H1 (cell line): ENCODE results near the gene PRR5L. TPM values are rescaled to one million over a fixed set of nuclear protein-coding genes. Genes with fewer than 3 reads are reported as not detected.

Experiments
- BACH1 ChIP-seq: IDR thresholded peaks from 2 replicates; pipeline ENCODE4 v1.6.1; 2012; ENCODE audit warnings: low read length, improper control_type of control experiment
- GABPA ChIP-seq: IDR thresholded peaks from 2 replicates; pipeline ENCODE4 v1.6.1; 2011; ENCODE audit warnings: mild to moderate bottlenecking, low read length, moderate library complexity, borderline replicate concordance; ENCODE audit not compliant: insufficient read depth
- GTF2F1 ChIP-seq: IDR thresholded peaks from 2 replicates; pipeline ENCODE4 v1.6.1; 2012; ENCODE audit warnings: low read depth, low read length, improper control_type of control experiment, borderline replicate concordance
- polyA plus RNA-seq, 7 experiments: library from polyadenylated mRNA; depleted of rRNA in 3 of 7; stranded (reverse) in 5 of 7; unstranded in 2 of 7; fragments of >200 nt in 5 of 7; fragments of 200-250 nt in 2 of 7; gene quantifications; 1 replicate in 5 of 7; 2 replicates in 1 of 7; 4 replicates in 1 of 7; pipeline versions ENCODE4 v1.2.1 to v1.2.3, GENCODE V29; 2011 to 2013; ENCODE audit warnings: missing spikeins in 2 of 7, mixed read lengths in 2 of 7
- total RNA-seq: library from RNA; stranded (reverse); fragmentation: NEBNext Ultra II Directional; extraction: Animal tissue kit (Norgen Biotek cat#: 25700); gene quantifications from 2 replicates; pipeline ENCODE4 v1.2.1, GENCODE V29; 2021
- TF ChIP-seq, protein P1 (sequence below): fragments of 300-600 bp; sonication (generic); IDR thresholded peaks from 2 replicates; pipeline ENCODE4 v1.7.1; 2012; ENCODE audit warnings: low read length, moderate library complexity, mild to moderate bottlenecking, inconsistent platforms; ENCODE audit not compliant: insufficient replicate concordance
- TF ChIP-seq, protein P2 (sequence below), 3 experiments: IDR thresholded peaks; 1 replicate in 2 of 3; 2 replicates in 1 of 3; pipeline versions ENCODE4 v1.5.1 to v1.6.1; 2011; ENCODE audit warnings: low read length in 3 of 3, mild to moderate bottlenecking in 3 of 3, inconsistent platforms in 2 of 3, low read depth in 1 of 3, moderate library complexity in 1 of 3; ENCODE audit not compliant: insufficient read depth in 1 of 3; ENCODE audit errors: control extremely low read depth in 1 of 3
- TF ChIP-seq, protein P3 (sequence below): IDR thresholded peaks from 2 replicates; pipeline ENCODE4 v1.6.1; 2012; ENCODE audit warnings: inconsistent platforms

Gene PRR5L
- total and polyA plus RNA-seq, 2 of the 8 experiments (the other 6 are each of a cell fraction or from before 2014, with no cell fraction given) = 6.6 to 10.1 TPM

DNA sequence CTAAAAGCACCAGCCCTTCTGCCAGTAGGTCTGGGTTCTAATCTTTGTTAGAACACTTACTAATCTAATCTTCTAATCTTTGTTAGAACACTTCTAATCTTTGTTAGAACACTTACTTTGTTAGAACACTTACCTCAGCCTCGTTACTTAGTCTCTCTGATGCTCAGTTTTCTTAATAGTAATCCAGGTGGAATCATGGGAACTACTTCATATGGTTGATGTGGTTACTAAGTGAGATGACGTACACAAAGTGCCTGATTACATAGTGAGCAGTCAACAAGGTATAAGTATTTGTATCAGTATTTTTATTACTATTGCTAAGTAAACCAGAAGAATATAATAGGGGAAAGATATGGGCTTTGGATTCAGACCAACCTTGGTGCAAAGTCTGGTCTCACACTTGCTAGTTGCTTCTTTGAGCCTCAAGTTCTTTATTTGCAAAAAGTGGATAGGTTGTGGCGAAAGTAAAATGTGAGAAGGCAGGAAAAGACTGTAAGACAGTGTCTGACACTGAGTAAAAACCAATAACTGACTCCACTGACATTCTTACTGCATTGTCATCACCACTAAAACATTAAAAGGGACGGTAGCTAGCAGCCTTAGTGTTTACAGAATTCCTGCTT is 130.2 kb downstream of the PRR5L start (continued):
- TF ChIP-seq, protein P1, sequence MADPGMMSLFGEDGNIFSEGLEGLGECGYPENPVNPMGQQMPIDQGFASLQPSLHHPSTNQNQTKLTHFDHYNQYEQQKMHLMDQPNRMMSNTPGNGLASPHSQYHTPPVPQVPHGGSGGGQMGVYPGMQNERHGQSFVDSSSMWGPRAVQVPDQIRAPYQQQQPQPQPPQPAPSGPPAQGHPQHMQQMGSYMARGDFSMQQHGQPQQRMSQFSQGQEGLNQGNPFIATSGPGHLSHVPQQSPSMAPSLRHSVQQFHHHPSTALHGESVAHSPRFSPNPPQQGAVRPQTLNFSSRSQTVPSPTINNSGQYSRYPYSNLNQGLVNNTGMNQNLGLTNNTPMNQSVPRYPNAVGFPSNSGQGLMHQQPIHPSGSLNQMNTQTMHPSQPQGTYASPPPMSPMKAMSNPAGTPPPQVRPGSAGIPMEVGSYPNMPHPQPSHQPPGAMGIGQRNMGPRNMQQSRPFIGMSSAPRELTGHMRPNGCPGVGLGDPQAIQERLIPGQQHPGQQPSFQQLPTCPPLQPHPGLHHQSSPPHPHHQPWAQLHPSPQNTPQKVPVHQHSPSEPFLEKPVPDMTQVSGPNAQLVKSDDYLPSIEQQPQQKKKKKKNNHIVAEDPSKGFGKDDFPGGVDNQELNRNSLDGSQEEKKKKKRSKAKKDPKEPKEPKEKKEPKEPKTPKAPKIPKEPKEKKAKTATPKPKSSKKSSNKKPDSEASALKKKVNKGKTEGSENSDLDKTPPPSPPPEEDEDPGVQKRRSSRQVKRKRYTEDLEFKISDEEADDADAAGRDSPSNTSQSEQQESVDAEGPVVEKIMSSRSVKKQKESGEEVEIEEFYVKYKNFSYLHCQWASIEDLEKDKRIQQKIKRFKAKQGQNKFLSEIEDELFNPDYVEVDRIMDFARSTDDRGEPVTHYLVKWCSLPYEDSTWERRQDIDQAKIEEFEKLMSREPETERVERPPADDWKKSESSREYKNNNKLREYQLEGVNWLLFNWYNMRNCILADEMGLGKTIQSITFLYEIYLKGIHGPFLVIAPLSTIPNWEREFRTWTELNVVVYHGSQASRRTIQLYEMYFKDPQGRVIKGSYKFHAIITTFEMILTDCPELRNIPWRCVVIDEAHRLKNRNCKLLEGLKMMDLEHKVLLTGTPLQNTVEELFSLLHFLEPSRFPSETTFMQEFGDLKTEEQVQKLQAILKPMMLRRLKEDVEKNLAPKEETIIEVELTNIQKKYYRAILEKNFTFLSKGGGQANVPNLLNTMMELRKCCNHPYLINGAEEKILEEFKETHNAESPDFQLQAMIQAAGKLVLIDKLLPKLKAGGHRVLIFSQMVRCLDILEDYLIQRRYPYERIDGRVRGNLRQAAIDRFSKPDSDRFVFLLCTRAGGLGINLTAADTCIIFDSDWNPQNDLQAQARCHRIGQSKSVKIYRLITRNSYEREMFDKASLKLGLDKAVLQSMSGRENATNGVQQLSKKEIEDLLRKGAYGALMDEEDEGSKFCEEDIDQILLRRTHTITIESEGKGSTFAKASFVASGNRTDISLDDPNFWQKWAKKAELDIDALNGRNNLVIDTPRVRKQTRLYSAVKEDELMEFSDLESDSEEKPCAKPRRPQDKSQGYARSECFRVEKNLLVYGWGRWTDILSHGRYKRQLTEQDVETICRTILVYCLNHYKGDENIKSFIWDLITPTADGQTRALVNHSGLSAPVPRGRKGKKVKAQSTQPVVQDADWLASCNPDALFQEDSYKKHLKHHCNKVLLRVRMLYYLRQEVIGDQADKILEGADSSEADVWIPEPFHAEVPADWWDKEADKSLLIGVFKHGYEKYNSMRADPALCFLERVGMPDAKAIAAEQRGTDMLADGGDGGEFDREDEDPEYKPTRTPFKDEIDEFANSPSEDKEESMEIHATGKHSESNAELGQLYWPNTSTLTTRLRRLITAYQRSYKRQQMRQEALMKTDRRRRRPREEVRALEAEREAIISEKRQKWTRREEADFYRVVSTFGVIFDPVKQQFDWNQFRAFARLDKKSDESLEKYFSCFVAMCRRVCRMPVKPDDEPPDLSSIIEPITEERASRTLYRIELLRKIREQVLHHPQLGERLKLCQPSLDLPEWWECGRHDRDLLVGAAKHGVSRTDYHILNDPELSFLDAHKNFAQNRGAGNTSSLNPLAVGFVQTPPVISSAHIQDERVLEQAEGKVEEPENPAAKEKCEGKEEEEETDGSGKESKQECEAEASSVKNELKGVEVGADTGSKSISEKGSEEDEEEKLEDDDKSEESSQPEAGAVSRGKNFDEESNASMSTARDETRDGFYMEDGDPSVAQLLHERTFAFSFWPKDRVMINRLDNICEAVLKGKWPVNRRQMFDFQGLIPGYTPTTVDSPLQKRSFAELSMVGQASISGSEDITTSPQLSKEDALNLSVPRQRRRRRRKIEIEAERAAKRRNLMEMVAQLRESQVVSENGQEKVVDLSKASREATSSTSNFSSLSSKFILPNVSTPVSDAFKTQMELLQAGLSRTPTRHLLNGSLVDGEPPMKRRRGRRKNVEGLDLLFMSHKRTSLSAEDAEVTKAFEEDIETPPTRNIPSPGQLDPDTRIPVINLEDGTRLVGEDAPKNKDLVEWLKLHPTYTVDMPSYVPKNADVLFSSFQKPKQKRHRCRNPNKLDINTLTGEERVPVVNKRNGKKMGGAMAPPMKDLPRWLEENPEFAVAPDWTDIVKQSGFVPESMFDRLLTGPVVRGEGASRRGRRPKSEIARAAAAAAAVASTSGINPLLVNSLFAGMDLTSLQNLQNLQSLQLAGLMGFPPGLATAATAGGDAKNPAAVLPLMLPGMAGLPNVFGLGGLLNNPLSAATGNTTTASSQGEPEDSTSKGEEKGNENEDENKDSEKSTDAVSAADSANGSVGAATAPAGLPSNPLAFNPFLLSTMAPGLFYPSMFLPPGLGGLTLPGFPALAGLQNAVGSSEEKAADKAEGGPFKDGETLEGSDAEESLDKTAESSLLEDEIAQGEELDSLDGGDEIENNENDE = no peak
- TF ChIP-seq GTF2F1 = no peak
- TF ChIP-seq, protein P2, sequence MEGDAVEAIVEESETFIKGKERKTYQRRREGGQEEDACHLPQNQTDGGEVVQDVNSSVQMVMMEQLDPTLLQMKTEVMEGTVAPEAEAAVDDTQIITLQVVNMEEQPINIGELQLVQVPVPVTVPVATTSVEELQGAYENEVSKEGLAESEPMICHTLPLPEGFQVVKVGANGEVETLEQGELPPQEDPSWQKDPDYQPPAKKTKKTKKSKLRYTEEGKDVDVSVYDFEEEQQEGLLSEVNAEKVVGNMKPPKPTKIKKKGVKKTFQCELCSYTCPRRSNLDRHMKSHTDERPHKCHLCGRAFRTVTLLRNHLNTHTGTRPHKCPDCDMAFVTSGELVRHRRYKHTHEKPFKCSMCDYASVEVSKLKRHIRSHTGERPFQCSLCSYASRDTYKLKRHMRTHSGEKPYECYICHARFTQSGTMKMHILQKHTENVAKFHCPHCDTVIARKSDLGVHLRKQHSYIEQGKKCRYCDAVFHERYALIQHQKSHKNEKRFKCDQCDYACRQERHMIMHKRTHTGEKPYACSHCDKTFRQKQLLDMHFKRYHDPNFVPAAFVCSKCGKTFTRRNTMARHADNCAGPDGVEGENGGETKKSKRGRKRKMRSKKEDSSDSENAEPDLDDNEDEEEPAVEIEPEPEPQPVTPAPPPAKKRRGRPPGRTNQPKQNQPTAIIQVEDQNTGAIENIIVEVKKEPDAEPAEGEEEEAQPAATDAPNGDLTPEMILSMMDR (IDR thresholded peaks at IDR 0.05; ENCODE audit: control extremely low read depth in 1 of 3, insufficient read depth in 1 of 3, low read depth in 1 of 3, low read length in 3 of 3) = no peak
- TF ChIP-seq GABPA = no peak
- TF ChIP-seq, protein P3, sequence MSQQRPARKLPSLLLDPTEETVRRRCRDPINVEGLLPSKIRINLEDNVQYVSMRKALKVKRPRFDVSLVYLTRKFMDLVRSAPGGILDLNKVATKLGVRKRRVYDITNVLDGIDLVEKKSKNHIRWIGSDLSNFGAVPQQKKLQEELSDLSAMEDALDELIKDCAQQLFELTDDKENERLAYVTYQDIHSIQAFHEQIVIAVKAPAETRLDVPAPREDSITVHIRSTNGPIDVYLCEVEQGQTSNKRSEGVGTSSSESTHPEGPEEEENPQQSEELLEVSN = no peak
- TF ChIP-seq BACH1 = no peak
